Ovary (tissue), 9 donors: ENCODE measurements around the gene ERBIN. TPM values are rescaled to one million over a fixed set of nuclear protein-coding genes. Genes with fewer than 3 reads are reported as not detected.

Source experiments
- DNase-seq, 5 donors: peaks; one replicate each; pipeline ENCODE4 v3.0.0-alpha.2; 2019 to 2020
- H3K27ac ChIP-seq, 2 donors: fragments of 200-600 bp; one replicate each; pipeline versions ENCODE4 v1.5.1 to v1.8.0; 2019 to 2022
- H3K27me3 ChIP-seq: fragments of 200-600 bp; one replicate; pipeline ENCODE4 v1.8.0; 2022
- H3K36me3 ChIP-seq: fragments of 200-600 bp; sonication (generic); one replicate; pipeline ENCODE4 v1.5.1; 2019
- H3K4me1 ChIP-seq: one replicate; pipeline ENCODE4 v1.8.1; 2013; ENCODE audit warnings: mild to moderate bottlenecking, moderate library complexity; ENCODE audit not compliant: insufficient read depth
- H3K4me3 ChIP-seq: fragments of 200-600 bp; sonication (generic); one replicate; pipeline ENCODE4 v1.5.1; 2017
- H3K9me3 ChIP-seq, 2 donors: fragments of 200-600 bp in 1 of 2; sonication (generic) in 1 of 2; one replicate each; pipeline versions ENCODE4 v1.5.1 to v1.8.1; 2013 to 2019; ENCODE audit warnings: mild to moderate bottlenecking in 1 of 2, moderate library complexity in 1 of 2
- EP300 ChIP-seq: sonication (generic); formaldehyde crosslinking; IDR thresholded peaks from one replicate; pipeline ENCODE4 v1.6.1; 2017; ENCODE audit warnings: antibody characterized with exemption
- POLR2A ChIP-seq: fragments of 450-650 bp; IDR thresholded peaks from one replicate; pipeline ENCODE4 v1.6.1; 2017; ENCODE audit warnings: antibody characterized with exemption, mild to moderate bottlenecking, moderate library complexity
- WGBS, 3 donors: extraction: QIAGEN DNeasy Blood & Tissue Kit in 1 of 3; methylation state at CpG; one replicate each; pipeline versions ENCODE4 v1.1.5 to v1.1.7; 2013 to 2017; 5-methylcytosine and 5-hydroxymethylcytosine counted together
- intact Hi-C, 4 donors: fragments of 100-400 bp; cut with DNase I; formaldehyde crosslinking; loops; one replicate each; pipeline versions ENCODE4 v1.11.0 to v1.15.1; 2022 to 2023
- polyA plus RNA-seq, 2 donors: library from polyadenylated mRNA; stranded (reverse); fragments of 200-250 nt in 1 of 2; fragments of 350-450 nt in 1 of 2; fragmentation: Illumina TruSeq in 1 of 2; extraction: RNeasy Lipid Tissue Mini Kit (QIAGEN cat#74804) in 1 of 2; gene quantifications; one replicate each; pipeline ENCODE4 v1.2.3, GENCODE V29; 2013 to 2014
- total RNA-seq, 7 donors: library from RNA; depleted of rRNA in 2 of 7; stranded (reverse); fragments of >200 nt in 2 of 7; fragmentation: NEBNext Ultra II Directional in 3 of 7; extraction: Animal tissue kit (Norgen Biotek cat#: 25700) in 3 of 7; gene quantifications; one replicate each; pipeline versions ENCODE4 v1.1.0 to v1.2.4, GENCODE V29; 2016 to 2023
- TF ChIP-seq, protein P1 (sequence below), 3 donors: fragments of 450-650 bp in 2 of 3; fragments of 200-600 bp in 1 of 3; IDR thresholded peaks; one replicate each; pipeline versions ENCODE4 v1.5.1 to v1.8.0; 2016 to 2022; ENCODE audit warnings: antibody characterized with exemption in 3 of 3, mild to moderate bottlenecking in 1 of 3
- donor health status: DM: no; HTN: no; CAD: no; lungs with moderate emphysema.
- donor health status: DM: no; HTN: no; CAD: no.
- donor health status: Bipolar disorder and iron deficiency.
- donor health status: DM: yes; HTN: yes; CAD: no.
- donor health status: DM: no; HTN: no; CAD: no.
- donor health status: DM: yes; HTN: yes; CAD: no.

ERBIN gene
- total and polyA plus RNA-seq, 9 donors = 20.2 to 67.9 (median 57.5) TPM

DNA sequence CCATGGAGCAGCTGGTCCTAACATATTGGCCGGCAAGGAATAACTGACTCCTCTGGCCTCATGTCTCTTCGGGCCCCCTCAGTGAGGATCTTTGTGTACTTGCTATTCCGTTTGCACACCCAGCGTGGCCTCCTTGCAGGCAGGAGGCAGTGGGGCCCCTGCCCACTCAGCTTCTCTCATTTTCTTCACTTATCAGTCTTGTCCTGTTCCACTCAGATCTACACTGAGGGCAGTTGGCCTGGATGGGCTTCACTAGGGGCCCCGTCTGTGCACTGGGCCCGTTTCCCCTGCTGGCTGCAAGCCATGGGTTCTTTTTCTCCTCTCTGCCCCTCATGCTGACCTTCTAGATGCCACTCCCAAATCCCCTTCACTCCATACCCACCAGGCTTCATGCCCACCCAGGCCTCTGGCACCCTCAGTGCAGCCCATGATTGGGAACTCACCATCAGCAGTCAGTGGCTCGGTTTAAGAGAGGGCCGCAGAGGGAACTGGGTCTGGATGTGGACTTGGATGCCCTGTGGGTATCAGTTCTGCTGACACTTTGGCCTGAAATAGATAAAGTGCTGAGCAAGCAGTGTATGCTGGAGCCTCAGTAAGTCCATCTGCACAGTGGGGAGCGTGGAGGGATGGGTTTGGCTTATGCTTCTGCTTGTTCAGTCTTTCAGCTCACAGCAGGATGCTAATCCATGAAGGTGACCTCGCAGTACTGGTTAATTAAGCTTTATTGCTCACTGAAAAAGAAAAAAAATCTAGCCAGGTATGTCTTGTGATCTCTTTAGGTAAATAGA, 57.9 kb downstream of the ERBIN start:
- intact Hi-C loops = no loop called here
- 94 to 98% (median 97%) methylated on average over 10 of the region's 10 CpGs for WGBS, 3 donors
- H3K4me3 ChIP-seq = no peak overlapping the region
- no peak for TF ChIP-seq POLR2A
- TF ChIP-seq EP300 = no peak
- TF ChIP-seq, protein P1, sequence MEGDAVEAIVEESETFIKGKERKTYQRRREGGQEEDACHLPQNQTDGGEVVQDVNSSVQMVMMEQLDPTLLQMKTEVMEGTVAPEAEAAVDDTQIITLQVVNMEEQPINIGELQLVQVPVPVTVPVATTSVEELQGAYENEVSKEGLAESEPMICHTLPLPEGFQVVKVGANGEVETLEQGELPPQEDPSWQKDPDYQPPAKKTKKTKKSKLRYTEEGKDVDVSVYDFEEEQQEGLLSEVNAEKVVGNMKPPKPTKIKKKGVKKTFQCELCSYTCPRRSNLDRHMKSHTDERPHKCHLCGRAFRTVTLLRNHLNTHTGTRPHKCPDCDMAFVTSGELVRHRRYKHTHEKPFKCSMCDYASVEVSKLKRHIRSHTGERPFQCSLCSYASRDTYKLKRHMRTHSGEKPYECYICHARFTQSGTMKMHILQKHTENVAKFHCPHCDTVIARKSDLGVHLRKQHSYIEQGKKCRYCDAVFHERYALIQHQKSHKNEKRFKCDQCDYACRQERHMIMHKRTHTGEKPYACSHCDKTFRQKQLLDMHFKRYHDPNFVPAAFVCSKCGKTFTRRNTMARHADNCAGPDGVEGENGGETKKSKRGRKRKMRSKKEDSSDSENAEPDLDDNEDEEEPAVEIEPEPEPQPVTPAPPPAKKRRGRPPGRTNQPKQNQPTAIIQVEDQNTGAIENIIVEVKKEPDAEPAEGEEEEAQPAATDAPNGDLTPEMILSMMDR (IDR thresholded peaks at IDR 0.05) = no peak
- no peak for DNase-seq
- H3K27me3 ChIP-seq = no peaks in the 10 kb centered on the region
- peaks cover 3% of the 10 kb centered on the region for H3K4me1 ChIP-seq
- H3K36me3 ChIP-seq = no peaks in the 10 kb centered on the region
- no peaks in the 10 kb centered on the region for H3K9me3 ChIP-seq
- H3K27ac ChIP-seq = no peak overlapping the region

DNA sequence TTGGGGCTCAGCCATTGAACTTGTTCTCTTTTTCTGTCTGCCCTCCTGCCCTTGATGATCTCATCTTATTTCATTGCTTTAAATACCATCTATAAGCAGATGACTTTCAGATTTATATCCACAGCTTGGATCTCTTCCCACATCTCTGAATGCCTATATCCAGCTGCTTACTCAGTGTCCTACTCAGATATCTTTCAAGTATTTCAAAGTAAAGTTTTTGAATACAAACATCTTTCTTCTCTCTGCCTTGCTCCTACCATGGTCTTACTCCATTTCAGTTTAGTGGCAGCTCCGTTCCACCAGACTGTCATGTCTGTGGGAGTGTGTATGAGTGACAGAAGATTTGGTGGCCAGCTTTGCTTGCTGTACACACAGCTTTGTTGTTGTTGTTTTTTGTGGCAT, 59.7 kb downstream of the ERBIN start:
- Histone ChIP-seq H3K27me3 (no peaks in the 10 kb centered on the region), H3K36me3 (no peaks in the 10 kb centered on the region), H3K4me1 (peaks cover 3% of the 10 kb centered on the region), H3K9me3 (no peaks in the 10 kb centered on the region), H3K27ac (no peak overlapping the region), H3K4me3 (no peak overlapping the region)
- no peak for DNase-seq
- TF ChIP-seq, protein P1 (IDR thresholded peaks at IDR 0.05) = no peak
- TF ChIP-seq EP300 (no peak), POLR2A (no peak)
- intact Hi-C loops = no loop called here
- 48 to 64% (median 49%) methylated on average over 1 of the region's 1 CpG for WGBS, 3 donors

DNA sequence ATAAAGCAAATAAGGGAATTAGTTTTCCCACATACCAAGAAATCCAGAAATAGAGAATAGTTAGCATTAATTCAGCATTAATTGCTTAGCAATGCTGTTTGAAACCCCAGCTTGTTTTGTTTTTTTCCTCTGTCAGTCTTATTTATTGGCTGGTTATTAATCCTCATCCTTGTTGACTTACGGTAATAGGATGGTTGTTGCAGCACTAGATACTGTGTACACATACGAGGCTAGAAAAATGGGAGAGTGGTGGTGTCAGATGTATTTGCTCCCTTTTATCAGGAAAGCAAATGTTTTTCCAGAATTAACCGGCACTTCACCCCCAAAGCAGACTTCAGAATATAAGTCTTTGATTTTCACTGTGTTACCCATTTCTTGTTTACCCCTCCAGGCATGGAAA, 60.4 kb downstream of the ERBIN start:
- WGBS, 3 donors = 35 to 52% (median 41%) methylated on average over 3 of the region's 3 CpGs
- no peak overlapping the region for H3K4me3 ChIP-seq
- H3K36me3 ChIP-seq = no peaks in the 10 kb centered on the region
- no peaks in the 10 kb centered on the region for H3K9me3 ChIP-seq
- peaks cover 3% of the 10 kb centered on the region for H3K4me1 ChIP-seq
- H3K27me3 ChIP-seq = no peaks in the 10 kb centered on the region
- TF ChIP-seq, protein P1 (IDR thresholded peaks at IDR 0.05) = no peak
- no peak for TF ChIP-seq POLR2A
- no peak for TF ChIP-seq EP300
- intact Hi-C loops = no loop called here
- DNase-seq = no peak
- H3K27ac ChIP-seq = no peak overlapping the region

DNA sequence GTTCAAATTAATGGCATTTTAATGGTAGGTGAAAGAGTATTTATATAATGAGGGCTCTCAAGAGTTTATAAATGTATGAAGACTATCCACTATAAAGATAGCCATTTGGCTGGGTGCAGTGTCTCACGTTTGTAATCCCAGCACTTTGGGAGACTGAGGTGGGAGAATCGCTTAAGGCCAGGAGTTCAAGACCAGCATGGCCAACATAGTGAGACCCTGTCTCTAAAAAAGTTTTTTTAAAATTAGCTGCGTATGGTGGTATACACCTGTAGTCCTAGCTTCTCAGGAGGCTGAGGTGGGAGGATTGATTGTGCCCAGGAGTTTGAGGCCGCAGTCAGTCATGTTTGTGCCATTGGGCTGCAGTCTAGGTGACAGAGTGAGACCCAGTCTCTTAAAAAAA, 61.6 kb downstream of the ERBIN start:
- Histone ChIP-seq H3K36me3 (no peaks in the 10 kb centered on the region), H3K27ac (no peak overlapping the region), H3K9me3 (no peaks in the 10 kb centered on the region), H3K4me3 (no peak overlapping the region), H3K4me1 (peaks cover 3% of the 10 kb centered on the region), H3K27me3 (no peaks in the 10 kb centered on the region)
- 91 to 96% (median 93%) methylated on average over 4 of the region's 4 CpGs for WGBS, 3 donors
- DNase-seq = no peak
- intact Hi-C loops = no loop called here
- TF ChIP-seq POLR2A (no peak), EP300 (no peak)
- TF ChIP-seq, protein P1 (IDR thresholded peaks at IDR 0.05) = no peak
